Measurements from ENCODE around the gene HDLBP. TPM values are rescaled to one million over a fixed set of nuclear protein-coding genes. Genes with fewer than 3 reads are reported as not detected.

Gene HDLBP
- total and polyA plus RNA-seq, 2 experiments from 2014 or later: 230 to 306 TPM

- Histone ChIP-seq H3F3A (replicated peaks; ENCODE audit: low read depth) (no peaks in the 10 kb centered on the region), H3K4me3 (no peak overlapping the region), H3K4me2 (no peak overlapping the region), H4K20me1 (replicated peaks; ENCODE audit: insufficient read depth) (no peaks in the 10 kb centered on the region), H3K9me2 (ENCODE audit: insufficient read depth) (no peaks in the 10 kb centered on the region), H3K79me2 (replicated peaks; ENCODE audit: insufficient read depth) (no peaks in the 10 kb centered on the region), H2AFZ (no peak overlapping the region), H3K27ac (ENCODE audit: low read depth) (no peak overlapping the region), H3K27me3 (ENCODE audit: insufficient read depth) (no peaks in the 10 kb centered on the region), H3K36me3 (ENCODE audit: insufficient read depth) (no peaks in the 10 kb centered on the region), H3K4me1 (ENCODE audit: insufficient read depth) (no peaks in the 10 kb centered on the region)
- no peaks in the 10 kb centered on the region for H3K36me3 Mint-ChIP-seq (ENCODE audit: low read depth)
- ATAC-seq (peak; percentile 21), DNase-seq (ENCODE audit: low spot score) (no peak)
- TF ChIP-seq, protein P1, sequence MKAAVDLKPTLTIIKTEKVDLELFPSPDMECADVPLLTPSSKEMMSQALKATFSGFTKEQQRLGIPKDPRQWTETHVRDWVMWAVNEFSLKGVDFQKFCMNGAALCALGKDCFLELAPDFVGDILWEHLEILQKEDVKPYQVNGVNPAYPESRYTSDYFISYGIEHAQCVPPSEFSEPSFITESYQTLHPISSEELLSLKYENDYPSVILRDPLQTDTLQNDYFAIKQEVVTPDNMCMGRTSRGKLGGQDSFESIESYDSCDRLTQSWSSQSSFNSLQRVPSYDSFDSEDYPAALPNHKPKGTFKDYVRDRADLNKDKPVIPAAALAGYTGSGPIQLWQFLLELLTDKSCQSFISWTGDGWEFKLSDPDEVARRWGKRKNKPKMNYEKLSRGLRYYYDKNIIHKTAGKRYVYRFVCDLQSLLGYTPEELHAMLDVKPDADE (IDR thresholded peaks at IDR 0.05): no peak
- no peak for TF ChIP-seq JUNB (IDR thresholded peaks at IDR 0.05; ENCODE audit: unreplicated experiment)
- no peak for TF ChIP-seq EZH2phosphoT487 (IDR thresholded peaks at IDR 0.05; ENCODE audit: unreplicated experiment)
- TF ChIP-seq, protein P2, sequence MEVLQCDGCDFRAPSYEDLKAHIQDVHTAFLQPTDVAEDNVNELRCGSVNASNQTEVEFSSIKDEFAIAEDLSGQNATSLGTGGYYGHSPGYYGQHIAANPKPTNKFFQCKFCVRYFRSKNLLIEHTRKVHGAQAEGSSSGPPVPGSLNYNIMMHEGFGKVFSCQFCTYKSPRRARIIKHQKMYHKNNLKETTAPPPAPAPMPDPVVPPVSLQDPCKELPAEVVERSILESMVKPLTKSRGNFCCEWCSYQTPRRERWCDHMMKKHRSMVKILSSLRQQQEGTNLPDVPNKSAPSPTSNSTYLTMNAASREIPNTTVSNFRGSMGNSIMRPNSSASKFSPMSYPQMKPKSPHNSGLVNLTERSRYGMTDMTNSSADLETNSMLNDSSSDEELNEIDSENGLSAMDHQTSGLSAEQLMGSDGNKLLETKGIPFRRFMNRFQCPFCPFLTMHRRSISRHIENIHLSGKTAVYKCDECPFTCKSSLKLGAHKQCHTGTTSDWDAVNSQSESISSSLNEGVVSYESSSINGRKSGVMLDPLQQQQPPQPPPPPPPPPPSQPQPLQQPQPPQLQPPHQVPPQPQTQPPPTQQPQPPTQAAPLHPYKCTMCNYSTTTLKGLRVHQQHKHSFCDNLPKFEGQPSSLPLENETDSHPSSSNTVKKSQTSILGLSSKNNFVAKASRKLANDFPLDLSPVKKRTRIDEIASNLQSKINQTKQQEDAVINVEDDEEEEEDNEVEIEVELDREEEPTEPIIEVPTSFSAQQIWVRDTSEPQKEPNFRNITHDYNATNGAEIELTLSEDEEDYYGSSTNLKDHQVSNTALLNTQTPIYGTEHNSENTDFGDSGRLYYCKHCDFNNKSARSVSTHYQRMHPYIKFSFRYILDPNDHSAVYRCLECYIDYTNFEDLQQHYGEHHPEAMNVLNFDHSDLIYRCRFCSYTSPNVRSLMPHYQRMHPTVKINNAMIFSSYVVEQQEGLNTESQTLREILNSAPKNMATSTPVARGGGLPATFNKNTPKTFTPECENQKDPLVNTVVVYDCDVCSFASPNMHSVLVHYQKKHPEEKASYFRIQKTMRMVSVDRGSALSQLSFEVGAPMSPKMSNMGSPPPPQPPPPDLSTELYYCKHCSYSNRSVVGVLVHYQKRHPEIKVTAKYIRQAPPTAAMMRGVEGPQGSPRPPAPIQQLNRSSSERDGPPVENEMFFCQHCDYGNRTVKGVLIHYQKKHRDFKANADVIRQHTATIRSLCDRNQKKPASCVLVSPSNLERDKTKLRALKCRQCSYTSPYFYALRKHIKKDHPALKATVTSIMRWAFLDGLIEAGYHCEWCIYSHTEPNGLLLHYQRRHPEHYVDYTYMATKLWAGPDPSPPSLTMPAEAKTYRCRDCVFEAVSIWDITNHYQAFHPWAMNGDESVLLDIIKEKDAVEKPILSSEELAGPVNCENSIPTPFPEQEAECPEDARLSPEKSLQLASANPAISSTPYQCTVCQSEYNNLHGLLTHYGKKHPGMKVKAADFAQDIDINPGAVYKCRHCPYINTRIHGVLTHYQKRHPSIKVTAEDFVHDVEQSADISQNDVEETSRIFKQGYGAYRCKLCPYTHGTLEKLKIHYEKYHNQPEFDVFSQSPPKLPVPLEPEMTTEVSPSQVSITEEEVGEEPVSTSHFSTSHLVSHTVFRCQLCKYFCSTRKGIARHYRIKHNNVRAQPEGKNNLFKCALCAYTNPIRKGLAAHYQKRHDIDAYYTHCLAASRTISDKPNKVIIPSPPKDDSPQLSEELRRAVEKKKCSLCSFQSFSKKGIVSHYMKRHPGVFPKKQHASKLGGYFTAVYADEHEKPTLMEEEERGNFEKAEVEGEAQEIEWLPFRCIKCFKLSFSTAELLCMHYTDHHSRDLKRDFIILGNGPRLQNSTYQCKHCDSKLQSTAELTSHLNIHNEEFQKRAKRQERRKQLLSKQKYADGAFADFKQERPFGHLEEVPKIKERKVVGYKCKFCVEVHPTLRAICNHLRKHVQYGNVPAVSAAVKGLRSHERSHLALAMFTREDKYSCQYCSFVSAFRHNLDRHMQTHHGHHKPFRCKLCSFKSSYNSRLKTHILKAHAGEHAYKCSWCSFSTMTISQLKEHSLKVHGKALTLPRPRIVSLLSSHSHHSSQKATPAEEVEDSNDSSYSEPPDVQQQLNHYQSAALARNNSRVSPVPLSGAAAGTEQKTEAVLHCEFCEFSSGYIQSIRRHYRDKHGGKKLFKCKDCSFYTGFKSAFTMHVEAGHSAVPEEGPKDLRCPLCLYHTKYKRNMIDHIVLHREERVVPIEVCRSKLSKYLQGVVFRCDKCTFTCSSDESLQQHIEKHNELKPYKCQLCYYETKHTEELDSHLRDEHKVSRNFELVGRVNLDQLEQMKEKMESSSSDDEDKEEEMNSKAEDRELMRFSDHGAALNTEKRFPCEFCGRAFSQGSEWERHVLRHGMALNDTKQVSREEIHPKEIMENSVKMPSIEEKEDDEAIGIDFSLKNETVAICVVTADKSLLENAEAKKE (CRISPR knock-in tag; IDR thresholded peaks at IDR 0.05): no peak
- no peak for TF ChIP-seq REST (IDR thresholded peaks at IDR 0.05; ENCODE audit: unreplicated experiment)
- TF ChIP-seq ZNF331 (CRISPR knock-in tag; IDR thresholded peaks at IDR 0.05; ENCODE audit: low read depth): no peak
- TF ChIP-seq NANOG (IDR thresholded peaks at IDR 0.05; ENCODE audit: borderline replicate concordance): no peak
- no peak for TF ChIP-seq ZNF114 (CRISPR knock-in tag; IDR thresholded peaks at IDR 0.05)
- TF ChIP-seq CREB1 (CRISPR knock-in tag; IDR thresholded peaks at IDR 0.05; ENCODE audit: low read depth): no peak
- TF ChIP-seq EZH2 (IDR thresholded peaks at IDR 0.05; ENCODE audit: low read depth, unreplicated experiment): no peak
- no peak for TF ChIP-seq POLR2AphosphoS5 (IDR thresholded peaks at IDR 0.05; ENCODE audit: low read depth)
- TF ChIP-seq STAT1 (IDR thresholded peaks at IDR 0.05; ENCODE audit: unreplicated experiment): no peak
- TF ChIP-seq, protein P3, sequence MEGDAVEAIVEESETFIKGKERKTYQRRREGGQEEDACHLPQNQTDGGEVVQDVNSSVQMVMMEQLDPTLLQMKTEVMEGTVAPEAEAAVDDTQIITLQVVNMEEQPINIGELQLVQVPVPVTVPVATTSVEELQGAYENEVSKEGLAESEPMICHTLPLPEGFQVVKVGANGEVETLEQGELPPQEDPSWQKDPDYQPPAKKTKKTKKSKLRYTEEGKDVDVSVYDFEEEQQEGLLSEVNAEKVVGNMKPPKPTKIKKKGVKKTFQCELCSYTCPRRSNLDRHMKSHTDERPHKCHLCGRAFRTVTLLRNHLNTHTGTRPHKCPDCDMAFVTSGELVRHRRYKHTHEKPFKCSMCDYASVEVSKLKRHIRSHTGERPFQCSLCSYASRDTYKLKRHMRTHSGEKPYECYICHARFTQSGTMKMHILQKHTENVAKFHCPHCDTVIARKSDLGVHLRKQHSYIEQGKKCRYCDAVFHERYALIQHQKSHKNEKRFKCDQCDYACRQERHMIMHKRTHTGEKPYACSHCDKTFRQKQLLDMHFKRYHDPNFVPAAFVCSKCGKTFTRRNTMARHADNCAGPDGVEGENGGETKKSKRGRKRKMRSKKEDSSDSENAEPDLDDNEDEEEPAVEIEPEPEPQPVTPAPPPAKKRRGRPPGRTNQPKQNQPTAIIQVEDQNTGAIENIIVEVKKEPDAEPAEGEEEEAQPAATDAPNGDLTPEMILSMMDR (conservative IDR thresholded peaks at IDR 0.05; ENCODE audit: low read depth in 2 of 2): no peak
- H3K4me1 Mint-ChIP-seq: peaks cover 3% of the 10 kb centered on the region
- H3K27me3 Mint-ChIP-seq (ENCODE audit: insufficient read depth, low read depth, poor library complexity): peaks cover 7% of the 10 kb centered on the region
- no peaks in the 10 kb centered on the region for H3K9me3 Mint-ChIP-seq
- H3K27ac Mint-ChIP-seq: no peak overlapping the region
- no peak overlapping the region for H3K4me3 Mint-ChIP-seq
Observed at GRCh38 chr2:241189093-241189855, 126.2 kb downstream of the HDLBP start.
